Measurements from ENCODE around the gene CDK5R2.

Gene CDK5R2

GRCh38 chr2:218990612-218991011, 31.1 kb downstream of the CDK5R2 start:
- DNase-seq = no peak

DNA sequence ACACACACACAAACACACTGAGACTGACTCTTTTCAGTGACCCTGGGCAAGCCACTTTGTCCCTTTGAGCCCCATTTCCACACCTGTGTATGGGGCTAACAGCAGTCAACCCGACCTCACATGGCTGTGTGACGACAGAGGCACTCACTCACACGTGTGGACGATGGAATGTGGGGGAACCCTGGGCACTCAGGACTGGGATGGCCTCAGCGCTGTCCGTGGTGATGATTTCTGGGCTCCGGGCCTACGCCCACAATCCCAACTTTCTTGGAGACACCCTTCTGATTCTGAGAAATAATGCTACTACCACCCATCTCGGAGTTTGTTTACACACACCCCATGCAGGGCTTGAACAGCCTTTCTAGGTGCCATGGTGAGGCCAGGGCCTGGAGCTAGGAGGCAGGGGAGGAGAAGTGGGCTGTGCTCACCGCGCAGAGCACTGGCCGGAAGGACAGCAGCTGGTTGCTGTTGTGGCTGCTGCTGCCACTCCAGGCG, 32.3 kb downstream of the CDK5R2 start:
- DNase-seq = no peak

DNA sequence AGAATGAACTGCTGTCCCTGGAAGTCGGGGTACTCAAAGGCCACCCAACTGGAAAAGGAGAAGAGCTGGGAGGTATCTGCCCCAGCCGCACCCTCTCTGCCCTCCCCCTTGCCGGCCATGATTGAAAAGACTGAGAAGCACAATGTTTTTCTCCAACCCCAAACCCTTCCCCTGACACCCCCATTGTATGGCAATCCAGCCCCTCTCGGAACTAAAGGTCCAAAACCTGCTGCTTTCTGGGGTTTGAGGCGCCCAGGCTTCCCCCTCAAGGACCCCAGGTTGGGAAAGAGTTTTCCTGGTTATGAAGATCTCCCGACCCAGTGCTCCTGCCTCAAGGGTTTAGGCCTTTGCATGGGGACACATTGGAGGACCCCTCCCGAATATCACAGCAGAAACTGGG, 32.7 kb downstream of the CDK5R2 start:
- no peak for DNase-seq

GRCh38 chr2:218992703-218993344, 33.4 kb downstream of the CDK5R2 start:
- no peak for DNase-seq

DNA sequence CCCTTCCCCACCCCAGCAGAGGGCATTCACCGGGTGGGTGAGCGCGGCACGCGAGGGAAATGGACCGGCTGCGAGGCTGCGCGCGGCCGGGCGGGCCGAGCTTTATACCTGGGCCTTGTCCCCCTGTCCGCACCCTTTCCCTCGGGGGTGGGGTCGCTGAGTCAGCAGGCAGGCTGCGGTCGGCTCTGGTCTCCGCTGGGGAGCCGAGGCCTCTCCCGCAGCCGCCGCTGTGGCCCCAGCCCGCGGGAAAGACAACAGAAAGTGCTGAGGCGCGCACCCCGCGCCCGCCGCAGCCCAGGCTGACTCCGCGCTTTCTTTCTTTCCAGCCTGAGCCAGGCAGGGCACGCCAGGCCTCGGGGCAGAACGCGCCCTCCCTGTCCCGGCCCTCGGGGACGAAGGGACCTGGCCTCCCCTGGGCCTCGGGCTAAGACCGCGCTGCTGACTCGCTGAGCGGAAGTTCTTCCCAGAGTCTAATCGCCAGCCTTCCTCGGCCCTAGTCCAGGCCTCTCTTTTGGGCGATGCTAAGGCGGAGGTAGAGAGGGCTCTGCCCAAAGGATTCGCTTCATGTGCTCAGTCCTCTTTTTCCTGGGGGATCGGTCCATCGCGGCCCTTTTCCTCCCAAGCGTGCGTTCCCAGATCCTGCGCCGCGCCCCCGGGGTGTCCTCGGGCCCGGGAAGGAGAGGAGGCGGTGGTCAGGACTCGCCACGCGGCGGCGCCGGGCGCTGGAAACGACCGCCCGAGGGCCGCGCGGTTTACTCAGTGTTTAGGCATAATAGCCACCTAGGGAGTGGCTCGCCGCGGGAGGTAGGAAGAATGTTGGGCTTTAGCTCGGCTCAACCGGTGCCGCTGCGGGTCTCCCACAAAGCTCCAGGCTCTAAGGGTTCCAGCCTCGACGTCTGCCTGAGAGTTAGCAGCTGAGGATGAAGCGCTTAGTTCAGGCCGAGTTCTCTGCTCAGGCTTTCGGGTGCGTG, 34.2 kb downstream of the CDK5R2 start, which contains the start of gene CRYBA2:
Gene CRYBA2, minus strand, starts transcription at position 78 of the 971 bp plus-strand sequence. CDS start 246 bp downstream, outside the sequence.
- no peak for DNase-seq

DNA sequence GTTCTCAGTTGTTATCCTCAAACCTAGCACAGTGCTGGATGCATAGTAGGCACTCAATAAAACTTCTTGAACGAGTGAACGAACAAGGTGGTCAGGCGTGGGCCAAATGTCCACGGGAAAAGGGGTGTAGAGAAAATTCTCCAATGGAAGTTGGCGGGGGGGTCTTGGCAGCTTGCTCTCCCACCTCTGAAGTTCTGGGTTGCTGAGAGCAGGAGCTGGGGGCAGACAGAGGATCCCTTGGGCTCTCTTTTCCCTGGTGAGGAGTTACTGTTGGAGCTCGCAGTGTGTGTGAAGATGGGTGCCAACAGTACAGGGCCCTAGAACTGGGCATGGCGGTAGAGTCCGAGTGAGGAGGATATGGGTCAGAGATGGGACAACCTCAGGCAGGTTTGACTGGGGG, 36.1 kb downstream of the CDK5R2 start:
- no peak for DNase-seq

DNA sequence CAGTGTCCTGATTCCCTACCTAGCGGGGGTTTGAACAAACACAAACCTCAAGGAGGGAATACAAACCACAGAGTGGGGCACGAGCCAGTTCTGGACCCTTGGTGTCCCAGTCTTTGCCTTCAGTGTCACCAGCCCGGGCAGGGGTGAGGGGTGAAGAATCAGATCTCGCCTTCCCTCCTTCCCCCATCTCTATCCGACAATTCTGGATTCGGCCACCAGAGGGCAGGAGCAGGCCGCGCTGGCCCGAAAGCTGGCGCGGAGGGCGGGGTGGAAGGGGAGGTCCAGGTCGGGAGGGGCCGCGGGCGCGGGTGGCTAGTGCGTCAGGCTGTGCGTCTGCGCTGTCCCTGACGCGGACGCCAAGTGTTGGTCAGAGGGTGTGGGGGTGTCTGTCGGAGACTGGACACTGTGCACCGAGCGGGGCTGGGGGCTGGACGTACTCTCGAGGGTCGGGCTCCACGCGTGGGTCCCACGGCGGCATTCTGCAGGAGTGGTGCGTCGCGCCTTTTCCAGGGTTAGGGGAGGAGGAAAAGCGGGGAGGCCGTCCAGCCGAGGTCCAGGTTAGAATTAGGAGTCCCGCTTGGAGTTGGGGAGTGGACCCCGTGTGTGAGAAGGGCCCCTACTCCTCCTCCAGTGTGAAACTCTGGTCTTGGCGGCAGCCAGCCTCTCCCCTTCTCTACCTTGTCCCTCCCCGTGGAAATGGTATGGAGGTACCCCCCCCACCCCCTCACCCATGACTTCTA, 36.7 kb downstream of the CDK5R2 start:
- DNase-seq = no peak

DNA sequence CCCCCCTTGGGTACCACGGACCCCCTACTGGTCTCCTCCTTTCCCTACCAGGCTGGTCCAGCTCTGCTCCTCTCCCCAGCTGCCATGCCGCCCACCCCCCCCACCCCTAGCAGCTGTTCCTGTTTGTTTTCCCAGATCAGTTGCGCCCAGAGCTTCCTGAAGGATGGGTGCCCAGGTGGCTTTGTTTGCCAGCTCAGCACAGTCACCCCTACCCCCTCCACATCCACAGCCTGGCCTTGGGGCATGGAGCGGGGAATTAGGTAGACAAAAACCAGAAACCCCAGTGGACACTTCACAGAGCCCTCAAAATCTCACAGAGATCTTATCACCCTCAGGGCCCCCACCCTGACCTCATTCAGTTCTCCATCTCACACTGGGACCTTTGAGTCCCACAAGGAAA, 37.5 kb downstream of the CDK5R2 start:
- DNase-seq = no peak

GRCh38 chr2:218997731-218998130, 38.3 kb downstream of the CDK5R2 start:
- no peak for DNase-seq

GRCh38 chr2:218998414-218999002, 39.0 kb downstream of the CDK5R2 start:
- DNase-seq = no peak

DNA sequence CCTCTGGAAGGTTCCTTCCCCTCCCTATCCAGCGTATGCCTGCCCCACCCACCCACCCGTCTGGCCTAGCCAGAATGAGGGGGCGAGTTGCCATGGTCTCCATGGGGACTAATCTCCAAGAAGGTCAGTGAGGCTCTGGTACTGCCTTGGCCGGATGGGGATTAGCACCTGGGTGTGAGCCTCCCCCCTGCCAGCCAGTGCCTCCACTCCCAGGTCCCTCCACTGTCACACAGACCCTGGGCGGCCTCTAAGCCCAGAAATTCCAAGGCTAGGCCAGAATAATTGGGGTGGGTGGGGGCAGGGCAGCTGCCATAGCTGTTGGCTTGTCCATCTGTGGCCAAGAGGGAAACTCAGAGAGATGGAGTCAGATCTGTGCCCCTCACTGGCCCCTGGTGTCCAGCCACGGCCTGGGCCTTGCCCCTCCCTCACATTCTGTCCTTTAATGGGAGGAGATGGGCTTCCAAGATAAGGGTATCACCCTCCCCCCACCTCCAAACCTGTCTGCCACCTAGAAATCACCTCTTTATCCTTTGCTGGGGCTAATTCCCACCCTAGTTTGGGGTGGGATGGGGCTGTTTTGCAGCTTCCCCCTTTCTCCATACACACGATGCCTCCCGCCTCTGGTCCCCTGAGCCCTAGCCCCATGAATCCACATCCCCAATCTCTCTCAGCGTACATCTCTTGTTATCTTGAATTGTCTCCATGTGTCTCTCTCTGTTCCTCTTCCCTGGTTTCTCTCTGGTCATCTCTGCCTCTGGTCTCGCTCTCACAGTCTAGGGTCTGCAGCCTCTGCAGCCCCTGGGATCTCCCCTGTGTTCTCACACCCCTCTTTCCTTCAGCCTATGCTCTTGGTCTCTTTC, 39.8 kb downstream of the CDK5R2 start:
- no peak for DNase-seq

DNA sequence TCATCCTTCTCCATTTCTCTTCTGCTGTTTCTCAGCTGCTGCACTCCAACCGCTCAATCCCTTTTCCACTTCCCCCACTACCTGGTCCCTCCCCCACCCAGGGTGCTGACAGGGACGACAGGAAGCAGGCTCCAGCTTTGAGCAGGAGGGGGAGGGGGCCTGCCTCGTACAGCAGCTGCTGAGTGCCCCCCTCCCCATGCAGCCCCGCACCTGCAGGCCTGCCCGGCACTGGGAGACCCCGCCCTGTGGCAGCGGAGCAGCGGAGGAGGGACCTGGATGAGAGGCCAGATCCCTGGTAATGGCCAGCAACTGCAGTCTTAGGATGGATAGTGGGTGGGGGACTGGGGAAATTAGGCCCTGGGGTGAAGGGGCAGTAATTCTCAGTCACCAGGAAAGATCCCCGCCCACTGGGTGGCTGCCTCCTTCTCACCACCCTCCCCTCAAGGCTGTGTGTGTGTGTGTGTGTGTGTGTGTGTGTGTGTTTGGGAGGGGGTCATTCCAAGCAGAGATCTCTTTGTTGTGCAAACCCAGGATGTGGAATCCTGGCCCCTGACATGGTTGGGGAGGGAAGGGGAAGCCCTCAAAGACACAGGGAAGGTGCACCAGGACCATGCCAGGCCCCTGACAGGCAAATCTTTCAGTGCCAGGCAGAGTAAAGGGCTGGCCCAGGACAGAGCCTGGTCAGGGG, 40.6 kb downstream of the CDK5R2 start:
- DNase-seq = no peak

- no peak for DNase-seq
Measured at GRCh38 chr2:219000569-219000960, 41.1 kb downstream of the CDK5R2 start.

DNA sequence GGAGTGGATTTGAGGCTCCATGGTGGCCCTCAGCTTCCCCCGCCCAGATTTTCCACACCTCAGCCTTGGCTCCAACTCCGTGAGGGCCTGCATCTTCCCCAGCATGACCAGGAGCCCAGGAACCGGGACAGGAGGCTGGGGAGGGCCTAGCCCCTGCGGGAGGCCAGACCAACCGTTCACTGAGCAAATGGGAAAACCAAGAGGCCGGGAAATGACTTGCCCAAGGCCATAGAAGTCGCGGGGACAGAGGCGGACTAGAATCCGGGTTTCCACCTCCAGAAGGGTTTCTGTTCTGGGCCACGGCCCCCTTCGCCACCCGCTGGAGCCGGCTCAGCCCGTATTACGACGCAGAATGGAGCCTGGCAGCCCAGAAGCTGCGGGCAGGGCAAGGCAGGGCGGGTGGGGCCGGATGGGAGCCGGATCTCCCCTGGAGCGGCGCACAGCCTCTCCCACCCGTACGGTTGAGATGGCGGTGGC, 41.7 kb downstream of the CDK5R2 start:
- no peak for DNase-seq

GRCh38 chr2:219001577-219002394, 42.3 kb downstream of the CDK5R2 start:
- no peak for DNase-seq

DNA sequence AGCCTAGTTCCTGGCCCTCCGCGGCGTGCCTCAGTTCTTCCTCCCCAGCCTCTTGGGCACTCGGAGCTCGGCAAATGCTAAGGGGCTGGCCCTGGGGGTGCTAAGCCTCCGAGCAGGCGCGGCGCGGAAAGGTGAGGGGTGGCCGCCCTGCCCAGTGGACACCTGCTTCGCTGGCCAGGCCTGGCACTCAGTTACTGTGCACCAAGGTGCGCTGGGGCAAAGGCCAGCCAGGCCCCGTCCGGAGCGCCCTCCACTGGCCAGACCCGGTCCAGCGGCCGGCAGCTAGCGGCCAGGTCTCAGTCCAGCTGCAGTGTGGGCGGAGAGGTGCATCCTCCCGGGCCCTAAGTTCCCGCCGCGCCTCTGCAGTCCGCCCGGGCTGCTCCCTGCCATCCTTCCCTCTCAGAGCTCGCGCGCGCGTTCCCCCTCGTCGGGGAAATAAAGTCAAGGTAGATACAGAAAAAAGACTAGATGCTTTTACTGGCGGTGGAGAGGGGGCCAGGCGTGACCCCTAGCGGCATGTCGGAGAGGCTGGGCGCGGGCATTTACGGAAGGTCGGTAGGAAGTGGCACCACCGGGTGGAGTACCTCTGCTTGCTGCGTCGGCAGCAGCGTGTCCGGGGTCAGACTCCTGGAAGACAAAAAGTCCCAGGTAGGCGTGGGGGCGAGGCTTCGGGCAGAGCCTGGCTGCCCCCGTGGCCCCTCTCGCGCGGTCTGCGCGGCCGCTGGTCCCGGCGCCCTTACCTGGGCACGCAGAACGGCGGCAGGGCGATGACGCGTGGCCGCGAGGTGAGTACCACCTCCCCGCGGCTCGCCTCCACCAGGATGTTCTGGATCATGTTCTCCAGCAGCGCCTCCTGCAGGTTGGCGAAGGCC, 43.2 kb downstream of the CDK5R2 start:
- DNase-seq = no peak

- DNase-seq = no peak
Measured at GRCh38 chr2:219003267-219003634, 43.8 kb downstream of the CDK5R2 start.

- DNase-seq = no peak
Measured at GRCh38 chr2:219003979-219004378, 44.5 kb downstream of the CDK5R2 start.

GRCh38 chr2:219009294-219009693, 49.8 kb downstream of the CDK5R2 start:
- DNase-seq = no peak

Data from GOT3 (cell line).